K562 (cell line): ENCODE measurements around the gene SDK1. TPM values are rescaled to one million over a fixed set of nuclear protein-coding genes. Genes with fewer than 3 reads are reported as not detected.

Experiments
- ATAC-seq: fragments of 200-7000 bp; cut with Tn5 transposase; 3 replicates; pipeline ENCODE4 v1.9.1; 2020; ENCODE audit warnings: moderate library complexity
- BruUV-seq: library from RNA; stranded (reverse); fragments of 400-500 nt; replicated peaks from 2 replicates; lab custom pipeline; 2021; lab: Mats Ljungman, UMichigan
- CTCF ChIA-PET: fragments of 300-600 bp; formaldehyde crosslinking; extraction: SDS; loops from one replicate; lab custom pipeline; 2021; ENCODE audit warnings: low intra/inter-chr PET ratio; lab: Yijun Ruan, JAX
- POLR2A ChIA-PET: fragments of 300-600, 350-650 bp; sonication (Branson Sonifier 250); formaldehyde crosslinking; extraction: SDS; loops from one replicate; lab custom pipeline; 2021; ENCODE audit warnings: antibody characterized with exemption, inconsistent platforms; lab: Yijun Ruan, JAX
- DNase-seq, 4 experiments: peaks; one replicate each; pipeline versions ENCODE4 v3.0.0 to v3.0.0-alpha.2; 2011 to 2018; ENCODE audit warnings: low spot score in 3 of 4, mixed read lengths in 3 of 4; ENCODE audit errors: extremely low read depth in 1 of 4
- FAIRE-seq: peaks from 2 replicates; lab custom pipeline; 2011; peaks lifted over from hg19 to GRCh38; lab: Jason Lieb, UNC
- H2AFZ ChIP-seq: 2 replicates; pipeline ENCODE4 v1.6.0; 2011; ENCODE audit warnings: low read depth, low read length, control low read depth, inconsistent platforms
- H3K27ac ChIP-seq: fragments of 200-600 bp; 3 replicates; pipeline ENCODE4 v1.8.0; 2011; ENCODE audit warnings: low read depth, mild to moderate bottlenecking, control low read depth, inconsistent platforms, low read length, moderate library complexity, mixed read lengths; ENCODE audit errors: extremely low read depth
- H3K27me3 ChIP-seq, 2 experiments: fragments of 300-600 bp in 1 of 2; 2 replicates in 1 of 2; 3 replicates in 1 of 2; pipeline versions ENCODE4 v1.6.0 to v1.8.0; 2011; ENCODE audit warnings: inconsistent platforms in 2 of 2, low read length in 2 of 2, mild to moderate bottlenecking in 1 of 2, mixed read lengths in 1 of 2, moderate library complexity in 1 of 2; ENCODE audit not compliant: control insufficient read depth in 2 of 2, insufficient read depth in 2 of 2
- H3K36me3 ChIP-seq: fragments of 300-600 bp; 3 replicates; pipeline ENCODE4 v1.8.0; 2011; ENCODE audit warnings: mild to moderate bottlenecking, low read length, inconsistent platforms; ENCODE audit not compliant: control insufficient read depth, insufficient read depth
- H3K4me1 ChIP-seq, 2 experiments: fragments of 200-600 bp in 1 of 2; replicated peaks in 1 of 2; 2 replicates in 1 of 2; 3 replicates in 1 of 2; pipeline versions ENCODE4 v1.5.1 to v1.8.0; 2011; ENCODE audit warnings: inconsistent platforms in 2 of 2, low read length in 2 of 2, mild to moderate bottlenecking in 1 of 2, mixed read lengths in 1 of 2, moderate library complexity in 1 of 2; ENCODE audit not compliant: control insufficient read depth in 2 of 2, insufficient read depth in 2 of 2
- H3K4me2 ChIP-seq: 2 replicates; pipeline ENCODE4 v1.6.1; 2011; ENCODE audit warnings: low read length, control low read depth, inconsistent platforms, mixed read lengths; ENCODE audit not compliant: insufficient read depth
- H3K4me3 ChIP-seq: fragments of 200-600 bp; sonication (generic), shearing (Covaris generic); 2 replicates; pipeline ENCODE4 v1.5.1; 2016; ENCODE audit warnings: control low read depth, inconsistent platforms
- H3K79me2 ChIP-seq: fragments of 200-600 bp; 3 replicates; pipeline ENCODE4 v1.8.0; 2011; ENCODE audit warnings: low read length, inconsistent platforms; ENCODE audit not compliant: control insufficient read depth, insufficient read depth
- H3K9ac ChIP-seq, 2 experiments: 2 replicates each; pipeline versions ENCODE4 v1.6.0 to v1.6.1; 2011; ENCODE audit warnings: low read depth in 2 of 2, low read length in 2 of 2, control low read depth in 1 of 2, inconsistent platforms in 1 of 2, mild to moderate bottlenecking in 1 of 2, mixed read lengths in 1 of 2; ENCODE audit not compliant: insufficient read depth in 1 of 2
- H3K9me1 ChIP-seq: one replicate; pipeline ENCODE4 v1.6.0; 2011; ENCODE audit warnings: inconsistent platforms, mild to moderate bottlenecking, low read length, moderate library complexity; ENCODE audit not compliant: control insufficient read depth, insufficient read depth
- H3K9me3 ChIP-seq: replicated peaks from 2 replicates; pipeline ENCODE4 v1.5.1; 2011; ENCODE audit warnings: low read depth, low read length, inconsistent platforms; ENCODE audit not compliant: control insufficient read depth, insufficient read depth
- H4K20me1 ChIP-seq: replicated peaks from 2 replicates; pipeline ENCODE4 v1.6.1; 2011; ENCODE audit warnings: low read length, inconsistent platforms, mixed read lengths; ENCODE audit not compliant: control insufficient read depth, insufficient read depth
- HDAC8 ChIP-seq: fragments of 450-650 bp; IDR thresholded peaks from 2 replicates; pipeline ENCODE4 v1.6.1; 2016; ENCODE audit warnings: mild to moderate bottlenecking, missing genetic modification characterization, moderate library complexity, missing compliant biosample characterization
- MEF2A ChIP-seq: IDR thresholded peaks from 2 replicates; pipeline ENCODE4 v1.6.1; 2011; ENCODE audit warnings: low read depth, mild to moderate bottlenecking, low read length, moderate library complexity; ENCODE audit not compliant: control insufficient read depth
- RERE ChIP-seq: sonication (generic); formaldehyde crosslinking; IDR thresholded peaks from 2 replicates; pipeline ENCODE4 v1.8.0; 2023; ENCODE audit warnings: missing genetic modification reagents, mild to moderate bottlenecking, borderline replicate concordance
- TAF15 ChIP-seq: fragments of 200-400 bp; formaldehyde crosslinking; IDR thresholded peaks from 2 replicates; pipeline ENCODE4 v1.6.1; 2017; ENCODE audit warnings: mild to moderate bottlenecking, low read depth, low read length, moderate library complexity
- ZBTB43 ChIP-seq: sonication (generic); formaldehyde crosslinking; IDR thresholded peaks from 2 replicates; pipeline ENCODE4 v1.8.0; 2023; ENCODE audit warnings: mild to moderate bottlenecking, missing genetic modification reagents
- ZNF217 ChIP-seq: sonication (generic); formaldehyde crosslinking; IDR thresholded peaks from 2 replicates; pipeline ENCODE4 v1.8.0; 2022; ENCODE audit warnings: mild to moderate bottlenecking, missing genetic modification reagents
- WGBS: fragments of 100-300 bp; shearing (Covaris generic); methylation state at CpG from one replicate; pipeline ENCODE4 v1.1.6; 2016; ENCODE audit warnings: low coverage, mixed read lengths; ENCODE audit not compliant: insufficient coverage; ENCODE audit errors: missing lambda C conversion rate; 5-methylcytosine and 5-hydroxymethylcytosine counted together
- in situ Hi-C: fragments of 300-500 bp; cut with MboI; formaldehyde crosslinking; loops from 4 replicates; pipeline ENCODE4 v1.15.0; 2018; ENCODE audit warnings: inconsistent platforms, mixed read lengths
- intact Hi-C: fragments of 100-400 bp; cut with micrococcal nuclease; formaldehyde crosslinking; loops from 2 replicates; pipeline ENCODE4 v1.14.2; 2022
- polyA plus RNA-seq, 8 experiments: library from polyadenylated mRNA; depleted of rRNA in 4 of 8; stranded (reverse) in 5 of 8; unstranded in 3 of 8; fragments of >200 nt; fragmentation: Nextera tagmentation in 2 of 8; fragmentation: Illumina TruSeq in 1 of 8; extraction: Ambion mirVana in 2 of 8; extraction: Trizol in 1 of 8; gene quantifications; 2 replicates each; pipeline versions ENCODE4 v1.2.1 to v1.2.3, GENCODE V29; 2011 to 2014; ENCODE audit warnings: inconsistent platforms in 1 of 8, missing spikeins in 1 of 8
- total RNA-seq, 7 experiments: library from RNA; depleted of rRNA in 6 of 7; stranded (reverse); fragments of >200 nt in 6 of 7; fragmentation: Illumina TruSeq in 2 of 7; extraction: Trizol in 2 of 7; gene quantifications; 2 replicates each; pipeline versions ENCODE4 v1.2.1 to v1.2.3, GENCODE V29; 2011 to 2021; ENCODE audit warnings: low replicate concordance in 1 of 7

The SDK1 gene
- total and polyA plus RNA-seq, 9 of the 15 experiments (the other 6 are each of a cell fraction or from before 2014, with no cell fraction given) = 0.16 TPM; not detected in 8

- Histone ChIP-seq H3K9ac (no peak overlapping the region), H3K79me2 (no peaks in the 10 kb centered on the region), H3K4me2 (no peak overlapping the region), H2AFZ (no peak overlapping the region), H3K4me1 (no peaks in the 10 kb centered on the region), H3K27ac (no peak overlapping the region), H3K27me3 (peaks cover 3 to 11% of the 10 kb centered on the region in 2 experiments), H3K9me3 (no peaks in the 10 kb centered on the region), H3K9me1 (no peaks in the 10 kb centered on the region), H3K4me3 (no peak overlapping the region), H4K20me1 (no peaks in the 10 kb centered on the region), H3K36me3 (no peaks in the 10 kb centered on the region)
- ATAC-seq = no peak
- no peak for DNase-seq
- TF ChIP-seq ZNF217 = no peak
- TF ChIP-seq TAF15 = no peak
- no peak for TF ChIP-seq MEF2A
- no peak for TF ChIP-seq ZBTB43 (CRISPR knock-in tag)
- TF ChIP-seq RERE = no peak
- no peak for TF ChIP-seq HDAC8 (tag)
- in situ Hi-C loops = no loop called here
- CTCF ChIA-PET = no interaction called here
- no TSS peak for BruUV-seq
- FAIRE-seq = no peak
- POLR2A ChIA-PET = no interaction called here
- intact Hi-C loops = no loop called here
- 0% methylated on average over 3 of the region's 3 CpGs for WGBS
Observed at GRCh38 chr7:3825491-3825890, 524.4 kb downstream of the SDK1 start.
